NCI-H2029 treated with DMSO at 0.1 percent for 48 hours (cell line): ENCODE results near the gene SNAP47.

ENCODE experiments used
- DNase-seq: peaks from one replicate; lab custom pipeline; 2025; lab: John Stamatoyannopoulos, UW

SNAP47 gene

GRCh38 chr1:227749225-227749624, 14.0 kb downstream of the SNAP47 start:
- no peak for DNase-seq

GRCh38 chr1:227749916-227750710, 14.9 kb downstream of the SNAP47 start:
- DNase-seq, result no peak

- no peak for DNase-seq
These were observed 18.9 kb downstream of the SNAP47 start for GRCh38 chr1:227753999-227754711.

GRCh38 chr1:227754958-227755357, 19.7 kb downstream of the SNAP47 start:
- DNase-seq, result no peak

- no peak for DNase-seq
These were observed 21.1 kb downstream of the SNAP47 start for GRCh38 chr1:227756172-227756959.

GRCh38 chr1:227757781-227758180, 22.5 kb downstream of the SNAP47 start:
- no peak for DNase-seq

- no peak for DNase-seq
These were observed 23.1 kb downstream of the SNAP47 start for GRCh38 chr1:227758366-227758765.

- no peak for DNase-seq
These were observed 24.4 kb downstream of the SNAP47 start for GRCh38 chr1:227759341-227760300.

GRCh38 chr1:227760377-227760776, 25.1 kb downstream of the SNAP47 start:
- no peak for DNase-seq

- no peak for DNase-seq
These were observed 26.5 kb downstream of the SNAP47 start for GRCh38 chr1:227761621-227762230.

GRCh38 chr1:227762231-227762911, 27.1 kb downstream of the SNAP47 start:
- DNase-seq, result peak; percentile 58

GRCh38 chr1:227763246-227764018, 28.2 kb downstream of the SNAP47 start:
- DNase-seq, result no peak

GRCh38 chr1:227764019-227764391, 28.8 kb downstream of the SNAP47 start:
- no peak for DNase-seq

GRCh38 chr1:227765261-227766014, 30.2 kb downstream of the SNAP47 start:
- DNase-seq, result no peak

- DNase-seq, result peak; percentile 10
These were observed 30.9 kb downstream of the SNAP47 start for GRCh38 chr1:227766015-227766634.

- DNase-seq, result no peak
These were observed 31.5 kb downstream of the SNAP47 start for GRCh38 chr1:227766653-227767277.

- DNase-seq, result no peak
These were observed 32.3 kb downstream of the SNAP47 start for GRCh38 chr1:227767401-227768124.
